Tibial nerve (tissue), 4 donors: ENCODE results near the gene MFAP3L.

Experiments
- EP300 ChIP-seq, 2 donors: sonication (generic); formaldehyde crosslinking; IDR thresholded peaks; one replicate each; pipeline ENCODE4 v1.6.1; 2017; ENCODE audit warnings: antibody characterized with exemption in 2 of 2, mild to moderate bottlenecking in 1 of 2
- POLR2A ChIP-seq, 2 donors: fragments of 450-650 bp; IDR thresholded peaks; one replicate each; pipeline ENCODE4 v1.6.1; 2017; ENCODE audit warnings: antibody characterized with exemption in 2 of 2, mild to moderate bottlenecking in 2 of 2, moderate library complexity in 2 of 2
- TF ChIP-seq, protein P1 (sequence below), 5 experiments: fragments of 200-600 bp in 3 of 5; fragments of 450-650 bp in 2 of 5; sonication (generic) in 3 of 5; IDR thresholded peaks; one replicate each; pipeline ENCODE4 v1.5.1; 2016 to 2019; ENCODE audit warnings: antibody characterized with exemption in 5 of 5, mild to moderate bottlenecking in 3 of 5, moderate library complexity in 2 of 5

DNA sequence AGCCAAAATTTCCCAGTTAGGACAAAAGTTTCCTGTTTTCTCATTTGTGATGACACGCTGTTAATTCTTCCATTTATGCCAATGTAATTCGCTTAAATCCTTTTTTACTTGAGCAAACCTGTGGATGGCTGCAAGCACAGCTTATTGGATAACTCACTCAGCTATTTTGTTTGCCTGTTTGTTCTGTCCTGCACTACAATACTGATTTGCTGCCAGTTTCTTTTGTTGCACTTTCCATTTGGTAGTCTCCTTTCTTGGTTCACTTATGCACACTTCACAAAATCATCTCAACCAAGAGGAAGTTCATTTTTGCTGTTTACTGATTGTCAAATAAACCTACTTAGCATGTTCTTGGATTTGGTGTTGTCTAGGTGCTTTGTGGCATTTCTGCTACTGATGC lies 40.3 kb downstream of the MFAP3L start:
- TF ChIP-seq POLR2A (IDR thresholded peaks at IDR 0.05): no peak
- TF ChIP-seq, protein P1, sequence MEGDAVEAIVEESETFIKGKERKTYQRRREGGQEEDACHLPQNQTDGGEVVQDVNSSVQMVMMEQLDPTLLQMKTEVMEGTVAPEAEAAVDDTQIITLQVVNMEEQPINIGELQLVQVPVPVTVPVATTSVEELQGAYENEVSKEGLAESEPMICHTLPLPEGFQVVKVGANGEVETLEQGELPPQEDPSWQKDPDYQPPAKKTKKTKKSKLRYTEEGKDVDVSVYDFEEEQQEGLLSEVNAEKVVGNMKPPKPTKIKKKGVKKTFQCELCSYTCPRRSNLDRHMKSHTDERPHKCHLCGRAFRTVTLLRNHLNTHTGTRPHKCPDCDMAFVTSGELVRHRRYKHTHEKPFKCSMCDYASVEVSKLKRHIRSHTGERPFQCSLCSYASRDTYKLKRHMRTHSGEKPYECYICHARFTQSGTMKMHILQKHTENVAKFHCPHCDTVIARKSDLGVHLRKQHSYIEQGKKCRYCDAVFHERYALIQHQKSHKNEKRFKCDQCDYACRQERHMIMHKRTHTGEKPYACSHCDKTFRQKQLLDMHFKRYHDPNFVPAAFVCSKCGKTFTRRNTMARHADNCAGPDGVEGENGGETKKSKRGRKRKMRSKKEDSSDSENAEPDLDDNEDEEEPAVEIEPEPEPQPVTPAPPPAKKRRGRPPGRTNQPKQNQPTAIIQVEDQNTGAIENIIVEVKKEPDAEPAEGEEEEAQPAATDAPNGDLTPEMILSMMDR (IDR thresholded peaks at IDR 0.05): no peak
- no peak for TF ChIP-seq EP300 (IDR thresholded peaks at IDR 0.05)
